Measurements from ENCODE around the gene PHKA1.
"Not testable (repeated sequence)": the region's sequence is repeated elsewhere in the genome, so short reads cannot be mapped to it uniquely, and the experiment has no call there.

The PHKA1 gene

GRCh38 chrX:72663737-72664136 is 50.4 kb downstream of the PHKA1 start:
- no peak for DNase-seq

GRCh38 chrX:72662020-72662747 is 51.9 kb downstream of the PHKA1 start:
- no peak for DNase-seq

GRCh38 chrX:72659723-72660122 is 54.4 kb downstream of the PHKA1 start:
- no peak for DNase-seq

GRCh38 chrX:72652082-72652481 is 62.0 kb downstream of the PHKA1 start:
- no peak for DNase-seq

- no peak for DNase-seq
Observed at GRCh38 chrX:72644946-72645345, 69.2 kb downstream of the PHKA1 start.

- DNase-seq, result no peak
Observed at GRCh38 chrX:72641611-72642010, 72.5 kb downstream of the PHKA1 start.

- DNase-seq, result no peak
Observed at GRCh38 chrX:72635930-72636329, 78.2 kb downstream of the PHKA1 start.

GRCh38 chrX:72634331-72634730 is 79.8 kb downstream of the PHKA1 start:
- no peak for DNase-seq

- no peak for DNase-seq
Observed at GRCh38 chrX:72630185-72630584, 83.9 kb downstream of the PHKA1 start.

- DNase-seq, result no peak
Observed at GRCh38 chrX:72624194-72624593, 89.9 kb downstream of the PHKA1 start.

- DNase-seq, result no peak
Observed at GRCh38 chrX:72621625-72622485, 92.3 kb downstream of the PHKA1 start.

- DNase-seq, result no peak
Observed at GRCh38 chrX:72621163-72621562, 92.9 kb downstream of the PHKA1 start.

- no peak for DNase-seq
Observed at GRCh38 chrX:72620550-72621145, 93.5 kb downstream of the PHKA1 start.

- DNase-seq, result no peak
Observed at GRCh38 chrX:72609313-72609712, 104.8 kb downstream of the PHKA1 start.

GRCh38 chrX:72604705-72605104 is 109.4 kb downstream of the PHKA1 start:
- no peak for DNase-seq

- DNase-seq, result no peak
Observed at GRCh38 chrX:72604112-72604511, 110.0 kb downstream of the PHKA1 start.

GRCh38 chrX:72591038-72591437 is 123.1 kb downstream of the PHKA1 start:
- DNase-seq, result not testable (repeated sequence)

- no peak for DNase-seq
Observed at GRCh38 chrX:72584163-72584562, 129.9 kb downstream of the PHKA1 start.

- DNase-seq, result no peak
Observed at GRCh38 chrX:72576141-72576894, 137.8 kb downstream of the PHKA1 start.

- DNase-seq, result no peak
Observed at GRCh38 chrX:72573158-72573511, 141.0 kb downstream of the PHKA1 start.

- peak; percentile 27 for DNase-seq
Observed at GRCh38 chrX:72572248-72573157, 141.6 kb downstream of the PHKA1 start, which contains the start of gene HDAC8. Gene HDAC8, minus strand, starts transcription at chrX:72572843. Its CDS starts 82 bp downstream, at chrX:72572761.

GRCh38 chrX:72569786-72570185 is 144.3 kb downstream of the PHKA1 start:
- DNase-seq, result no peak

All from activated gamma-delta T cell treated with Interleukin-2 at 50 U/mL for 16 hours (primary cell).